ENCODE data around the gene SBNO2.

The SBNO2 gene

GRCh38 chr19:1107661-1108261 lies 66.3 kb downstream of the SBNO2 start:
- Histone ChIP-seq H3K4me3 (ENCODE audit: insufficient read depth, low read depth, low read length) (no peak overlapping the region), H3K36me3 (ENCODE audit: control insufficient read depth, insufficient read depth, low read length) (no peaks in the 10 kb centered on the region), H3K27me3 (ENCODE audit: control insufficient read depth, insufficient read depth, low read length, poor library complexity, severe bottlenecking) (no peaks in the 10 kb centered on the region), H3K27ac (ENCODE audit: insufficient read depth, low read depth, low read length, poor library complexity, severe bottlenecking) (no peak overlapping the region), H3K9me3 (ENCODE audit: control insufficient read depth, low read length) (no peaks in the 10 kb centered on the region), H3K4me1 (ENCODE audit: control insufficient read depth, insufficient read depth, low read length) (peaks cover 3% of the 10 kb centered on the region)
- WGBS, 2 experiments: 94 to 95% methylated on average over 25 of the region's 25 CpGs

DNA sequence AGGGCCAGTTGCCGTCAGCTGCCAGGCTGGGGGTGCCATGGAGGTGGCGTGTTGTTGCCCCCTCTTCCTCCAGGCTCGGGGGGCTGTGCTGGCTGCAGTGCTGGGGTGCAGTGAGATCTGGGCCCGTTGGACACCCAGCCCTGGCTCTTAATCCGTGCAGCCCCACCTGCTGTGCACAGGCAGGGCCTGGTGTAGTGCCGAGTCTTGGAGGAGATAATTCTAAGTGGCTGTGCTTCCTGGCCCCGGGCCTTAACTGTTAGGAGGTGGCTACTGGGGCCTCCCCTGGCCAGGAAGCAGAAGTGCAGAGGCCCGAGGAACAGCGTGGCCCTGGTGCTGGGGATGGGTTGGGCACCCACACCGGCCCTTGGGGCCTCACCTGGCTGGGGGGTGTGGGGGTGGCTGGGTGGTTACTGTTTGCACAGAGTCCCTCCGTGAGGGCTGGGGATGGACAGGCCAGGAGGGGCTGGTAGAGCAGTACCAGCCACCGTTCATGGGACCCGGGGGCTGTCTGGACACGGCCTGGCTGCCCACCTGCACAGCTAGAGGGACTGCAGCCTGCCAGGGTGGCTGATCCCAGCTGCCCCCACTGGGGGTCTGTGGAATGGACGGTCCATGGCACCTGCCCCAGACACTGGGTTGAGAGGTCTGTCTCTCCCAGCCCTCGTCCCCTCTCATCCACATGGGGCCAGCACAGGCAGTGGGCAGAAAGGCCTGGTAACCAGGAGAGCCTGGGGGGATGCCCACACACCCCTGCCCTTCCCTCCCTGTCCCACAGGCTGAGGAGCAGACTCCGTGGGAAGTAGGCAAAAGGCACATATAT lies 67.0 kb downstream of the SBNO2 start:
- Histone ChIP-seq H3K4me1 (ENCODE audit: control insufficient read depth, insufficient read depth, low read length) (peaks cover 3% of the 10 kb centered on the region), H3K27ac (ENCODE audit: insufficient read depth, low read depth, low read length, poor library complexity, severe bottlenecking) (no peak overlapping the region), H3K27me3 (ENCODE audit: control insufficient read depth, insufficient read depth, low read length, poor library complexity, severe bottlenecking) (no peaks in the 10 kb centered on the region), H3K9me3 (ENCODE audit: control insufficient read depth, low read length) (no peaks in the 10 kb centered on the region), H3K36me3 (ENCODE audit: control insufficient read depth, insufficient read depth, low read length) (no peaks in the 10 kb centered on the region), H3K4me3 (ENCODE audit: insufficient read depth, low read depth, low read length) (no peak overlapping the region)
- 88 to 91% methylated on average over 17 of the region's 17 CpGs for WGBS, 2 experiments

GRCh38 chr19:1105873-1106840 lies 67.9 kb downstream of the SBNO2 start:
- Histone ChIP-seq H3K36me3 (ENCODE audit: control insufficient read depth, insufficient read depth, low read length) (no peaks in the 10 kb centered on the region), H3K9me3 (ENCODE audit: control insufficient read depth, low read length) (no peaks in the 10 kb centered on the region), H3K4me1 (ENCODE audit: control insufficient read depth, insufficient read depth, low read length) (peaks cover 3% of the 10 kb centered on the region), H3K4me3 (ENCODE audit: insufficient read depth, low read depth, low read length) (no peak overlapping the region), H3K27me3 (ENCODE audit: control insufficient read depth, insufficient read depth, low read length, poor library complexity, severe bottlenecking) (no peaks in the 10 kb centered on the region), H3K27ac (ENCODE audit: insufficient read depth, low read depth, low read length, poor library complexity, severe bottlenecking) (no peak overlapping the region)
- WGBS, 2 experiments: 95% methylated on average over 32 of the region's 32 CpGs

- Histone ChIP-seq H3K4me1 (ENCODE audit: control insufficient read depth, insufficient read depth, low read length) (peaks cover 3% of the 10 kb centered on the region), H3K27ac (ENCODE audit: insufficient read depth, low read depth, low read length, poor library complexity, severe bottlenecking) (peak overlapping the region; percentile 94), H3K9me3 (ENCODE audit: control insufficient read depth, low read length) (no peaks in the 10 kb centered on the region), H3K4me3 (ENCODE audit: insufficient read depth, low read depth, low read length) (peak overlapping the region; percentile 89), H3K27me3 (ENCODE audit: control insufficient read depth, insufficient read depth, low read length, poor library complexity, severe bottlenecking) (no peaks in the 10 kb centered on the region), H3K36me3 (ENCODE audit: control insufficient read depth, insufficient read depth, low read length) (no peaks in the 10 kb centered on the region)
- 41 to 43% methylated on average over 69 of the region's 69 CpGs for WGBS, 2 experiments
Observed at GRCh38 chr19:1105008-1105872, 68.8 kb downstream of the SBNO2 start.

- 0% methylated on average over 93 of the region's 93 CpGs for WGBS, 2 experiments
- peak overlapping the region; percentile 89 for H3K4me3 ChIP-seq (ENCODE audit: insufficient read depth, low read depth, low read length)
- H3K27ac ChIP-seq (ENCODE audit: insufficient read depth, low read depth, low read length, poor library complexity, severe bottlenecking): peak overlapping the region; percentile 94
- H3K36me3 ChIP-seq (ENCODE audit: control insufficient read depth, insufficient read depth, low read length): no peaks in the 10 kb centered on the region
- no peaks in the 10 kb centered on the region for H3K9me3 ChIP-seq (ENCODE audit: control insufficient read depth, low read length)
- H3K27me3 ChIP-seq (ENCODE audit: control insufficient read depth, insufficient read depth, low read length, poor library complexity, severe bottlenecking): no peaks in the 10 kb centered on the region
- H3K4me1 ChIP-seq (ENCODE audit: control insufficient read depth, insufficient read depth, low read length): peaks cover 3% of the 10 kb centered on the region
Observed at GRCh38 chr19:1104311-1105007, 69.6 kb downstream of the SBNO2 start.

DNA sequence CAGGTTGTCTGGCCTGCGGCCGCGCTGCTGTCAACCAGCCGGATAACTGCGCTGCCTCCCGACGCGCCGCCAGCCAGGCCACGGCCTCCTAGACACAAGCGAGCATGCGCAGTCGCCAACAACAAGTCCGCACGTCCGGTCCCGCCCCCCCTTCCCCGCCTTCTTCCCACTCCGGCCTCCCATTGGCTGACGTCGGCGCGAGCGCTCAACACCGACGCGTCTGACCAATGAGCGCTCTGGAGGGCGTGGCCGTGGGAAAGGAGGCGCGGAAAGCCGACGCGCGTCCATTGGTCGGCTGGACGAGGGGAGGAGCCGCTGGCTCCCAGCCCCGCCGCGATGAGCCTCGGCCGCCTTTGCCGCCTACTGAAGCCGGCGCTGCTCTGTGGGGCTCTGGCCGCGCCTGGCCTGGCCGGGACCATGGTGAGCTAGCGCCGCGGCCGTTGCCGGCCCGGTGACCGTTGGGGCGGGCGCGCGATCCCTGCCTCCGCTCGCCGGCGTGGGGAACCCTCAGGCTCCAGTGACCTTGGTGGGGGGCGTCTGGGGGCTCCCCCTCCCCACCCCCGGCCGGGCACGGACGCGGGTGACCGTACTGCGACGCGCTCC lies 70.3 kb downstream of the SBNO2 start, which contains the start of gene GPX4:
GPX4 (plus strand) TSS at position 287 of the 603 bp plus-strand sequence; CDS start at position 337, 50 bp downstream.
- peaks cover 3% of the 10 kb centered on the region for H3K4me1 ChIP-seq (ENCODE audit: control insufficient read depth, insufficient read depth, low read length)
- H3K4me3 ChIP-seq (ENCODE audit: insufficient read depth, low read depth, low read length): peak within 1 kb of the TSS; percentile 89
- peak within 1 kb of the TSS; percentile 94 for H3K27ac ChIP-seq (ENCODE audit: insufficient read depth, low read depth, low read length, poor library complexity, severe bottlenecking)
- no peaks in the 10 kb centered on the region for H3K36me3 ChIP-seq (ENCODE audit: control insufficient read depth, insufficient read depth, low read length)
- WGBS, 2 experiments: 1% methylated on average over 75 of the region's 75 CpGs
- H3K9me3 ChIP-seq (ENCODE audit: control insufficient read depth, low read length): no peaks in the 10 kb centered on the region
- H3K27me3 ChIP-seq (ENCODE audit: control insufficient read depth, insufficient read depth, low read length, poor library complexity, severe bottlenecking): no peaks in the 10 kb centered on the region

- Histone ChIP-seq H3K36me3 (ENCODE audit: control insufficient read depth, insufficient read depth, low read length) (no peaks in the 10 kb centered on the region), H3K4me1 (ENCODE audit: control insufficient read depth, insufficient read depth, low read length) (peaks cover 3% of the 10 kb centered on the region), H3K4me3 (ENCODE audit: insufficient read depth, low read depth, low read length) (peak overlapping the region; percentile 17), H3K9me3 (ENCODE audit: control insufficient read depth, low read length) (no peaks in the 10 kb centered on the region), H3K27me3 (ENCODE audit: control insufficient read depth, insufficient read depth, low read length, poor library complexity, severe bottlenecking) (no peaks in the 10 kb centered on the region), H3K27ac (ENCODE audit: insufficient read depth, low read depth, low read length, poor library complexity, severe bottlenecking) (no peak overlapping the region)
- 74% methylated on average over 20 of the region's 20 CpGs for WGBS, 2 experiments
Observed at GRCh38 chr19:1103132-1103707, 70.8 kb downstream of the SBNO2 start.

GRCh38 chr19:1102407-1103131 lies 71.5 kb downstream of the SBNO2 start:
- Histone ChIP-seq H3K4me1 (ENCODE audit: control insufficient read depth, insufficient read depth, low read length) (peaks cover 3% of the 10 kb centered on the region), H3K36me3 (ENCODE audit: control insufficient read depth, insufficient read depth, low read length) (no peaks in the 10 kb centered on the region), H3K9me3 (ENCODE audit: control insufficient read depth, low read length) (no peaks in the 10 kb centered on the region), H3K27ac (ENCODE audit: insufficient read depth, low read depth, low read length, poor library complexity, severe bottlenecking) (no peak overlapping the region), H3K27me3 (ENCODE audit: control insufficient read depth, insufficient read depth, low read length, poor library complexity, severe bottlenecking) (no peaks in the 10 kb centered on the region), H3K4me3 (ENCODE audit: insufficient read depth, low read depth, low read length) (no peak overlapping the region)
- WGBS, 2 experiments: 91 to 92% methylated on average over 17 of the region's 17 CpGs
